Endodermal cell (in vitro differentiated cells): Measurements from ENCODE around the gene SOX13. TPM values are rescaled to one million over a fixed set of nuclear protein-coding genes. Genes with fewer than 3 reads are reported as not detected.

ENCODE experiments used
- DNase-seq: peaks from one replicate; pipeline ENCODE4 v3.0.0-alpha.2; 2017
- H3K27ac ChIP-seq: 2 replicates; pipeline ENCODE4 v1.5.1; 2013; ENCODE audit warnings: mild to moderate bottlenecking, low read depth, low read length, moderate library complexity
- H3K27me3 ChIP-seq: 2 replicates; pipeline ENCODE4 v1.6.1; 2013; ENCODE audit warnings: mild to moderate bottlenecking, low read length, moderate library complexity; ENCODE audit not compliant: insufficient read depth, control insufficient read depth, poor library complexity, severe bottlenecking
- H3K36me3 ChIP-seq: 2 replicates; pipeline ENCODE4 v1.7.0; 2013; ENCODE audit warnings: mild to moderate bottlenecking, low read length, moderate library complexity; ENCODE audit not compliant: control insufficient read depth, insufficient read depth
- H3K4me1 ChIP-seq: one replicate; pipeline ENCODE4 v1.7.0; 2013; ENCODE audit warnings: low read length; ENCODE audit not compliant: control insufficient read depth, insufficient read depth
- H3K4me3 ChIP-seq: 2 replicates; pipeline ENCODE4 v1.5.1; 2013; ENCODE audit warnings: mild to moderate bottlenecking, low read length, moderate library complexity
- H3K9ac ChIP-seq: 2 replicates; pipeline ENCODE4 v1.6.1; 2013; ENCODE audit warnings: mild to moderate bottlenecking, low read length, moderate library complexity; ENCODE audit not compliant: poor library complexity, severe bottlenecking; ENCODE audit errors: extremely low read depth
- H3K9me3 ChIP-seq: 2 replicates; pipeline ENCODE4 v1.6.1; 2013; ENCODE audit warnings: mild to moderate bottlenecking, low read length, moderate library complexity; ENCODE audit not compliant: control insufficient read depth
- H3K27ac Mint-ChIP-seq: 2 replicates; pipeline ENCODE4 v1.8.0; 2020; ENCODE audit warnings: mixed read lengths
- H3K27me3 Mint-ChIP-seq: 2 replicates; pipeline ENCODE4 v1.8.0; 2021; ENCODE audit warnings: mild to moderate bottlenecking, mixed read lengths; ENCODE audit not compliant: insufficient read depth
- H3K36me3 Mint-ChIP-seq: 2 replicates; pipeline ENCODE4 v1.8.0; 2020; ENCODE audit warnings: low read depth, mixed read lengths
- H3K4me1 Mint-ChIP-seq: 2 replicates; pipeline ENCODE4 v1.8.0; 2020; ENCODE audit warnings: mixed read lengths
- H3K4me3 Mint-ChIP-seq: 2 replicates; pipeline ENCODE4 v1.8.0; 2020; ENCODE audit warnings: mild to moderate bottlenecking, moderate library complexity, mixed read lengths
- H3K9me3 Mint-ChIP-seq: 2 replicates; pipeline ENCODE4 v1.8.0; 2020; ENCODE audit warnings: mild to moderate bottlenecking, mixed read lengths
- WGBS, 2 experiments: methylation state at CpG; one replicate each; pipeline versions ENCODE4 v1.1.5 to v1.1.7; 2013; ENCODE audit warnings: missing lambda C conversion rate in 2 of 2, mixed read lengths in 1 of 2; ENCODE audit not compliant: insufficient coverage in 1 of 2, insufficient read length in 1 of 2; 5-methylcytosine and 5-hydroxymethylcytosine counted together
- total RNA-seq, 2 donors: library from RNA; stranded (reverse); fragmentation: NEBNext Ultra II Directional in 1 of 2; extraction: Animal tissue kit (Norgen Biotek cat#: 25700) in 1 of 2; gene quantifications; 2 replicates in 1 of 2; 3 replicates in 1 of 2; pipeline ENCODE4 v1.2.1, GENCODE V29; 2021
- TF ChIP-seq, protein P1 (sequence below): fragments of 200-600 bp; sonication (generic); conservative IDR thresholded peaks from 2 replicates; pipeline ENCODE4 v1.5.0; 2021; ENCODE audit warnings: antibody characterized with exemption, mild to moderate bottlenecking

The SOX13 gene
- total RNA-seq, 2 donors from 2014 or later = 75.3 to 85.3 TPM

DNA sequence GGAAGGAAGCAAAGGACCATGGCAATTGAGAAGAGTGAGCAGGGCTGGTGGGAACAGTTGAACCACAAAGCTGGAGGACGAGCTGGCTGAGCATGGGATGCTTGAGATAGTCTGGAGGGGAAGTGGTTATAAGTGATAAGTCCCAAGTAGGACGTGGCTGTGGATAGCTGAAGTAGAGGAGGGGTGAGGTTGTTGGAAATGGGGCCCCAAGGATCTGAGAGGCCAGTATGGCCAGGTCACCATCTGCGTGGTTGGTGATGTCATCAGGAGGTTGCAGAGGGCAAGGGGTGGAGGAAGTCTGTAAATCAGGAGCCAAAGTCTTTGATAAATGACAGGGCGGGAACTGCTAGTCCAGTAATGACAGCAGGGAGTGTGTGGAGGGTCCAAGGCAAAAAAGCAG is 104.2 kb downstream of the SOX13 start:
- Histone ChIP-seq H3K4me3 (no peak overlapping the region), H3K36me3 (no peaks in the 10 kb centered on the region), H3K9me3 (peaks cover 9% of the 10 kb centered on the region), H3K27ac (no peak overlapping the region), H3K27me3 (peaks cover 44% of the 10 kb centered on the region), H3K9ac (no peak overlapping the region), H3K4me1 (no peaks in the 10 kb centered on the region)
- Mint-ChIP-seq H3K36me3 (no peaks in the 10 kb centered on the region), H3K27me3 (peaks cover 22% of the 10 kb centered on the region), H3K4me1 (no peaks in the 10 kb centered on the region), H3K9me3 (peaks cover 27% of the 10 kb centered on the region), H3K27ac (no peak overlapping the region), H3K4me3 (no peak overlapping the region)
- TF ChIP-seq, protein P1, sequence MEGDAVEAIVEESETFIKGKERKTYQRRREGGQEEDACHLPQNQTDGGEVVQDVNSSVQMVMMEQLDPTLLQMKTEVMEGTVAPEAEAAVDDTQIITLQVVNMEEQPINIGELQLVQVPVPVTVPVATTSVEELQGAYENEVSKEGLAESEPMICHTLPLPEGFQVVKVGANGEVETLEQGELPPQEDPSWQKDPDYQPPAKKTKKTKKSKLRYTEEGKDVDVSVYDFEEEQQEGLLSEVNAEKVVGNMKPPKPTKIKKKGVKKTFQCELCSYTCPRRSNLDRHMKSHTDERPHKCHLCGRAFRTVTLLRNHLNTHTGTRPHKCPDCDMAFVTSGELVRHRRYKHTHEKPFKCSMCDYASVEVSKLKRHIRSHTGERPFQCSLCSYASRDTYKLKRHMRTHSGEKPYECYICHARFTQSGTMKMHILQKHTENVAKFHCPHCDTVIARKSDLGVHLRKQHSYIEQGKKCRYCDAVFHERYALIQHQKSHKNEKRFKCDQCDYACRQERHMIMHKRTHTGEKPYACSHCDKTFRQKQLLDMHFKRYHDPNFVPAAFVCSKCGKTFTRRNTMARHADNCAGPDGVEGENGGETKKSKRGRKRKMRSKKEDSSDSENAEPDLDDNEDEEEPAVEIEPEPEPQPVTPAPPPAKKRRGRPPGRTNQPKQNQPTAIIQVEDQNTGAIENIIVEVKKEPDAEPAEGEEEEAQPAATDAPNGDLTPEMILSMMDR = no peak
- WGBS, 2 experiments = 71 to 83% methylated on average over 4 of the region's 4 CpGs
- DNase-seq = no peak

Other genes starting within 250 kb of the SOX13 start
- gene SNRPE, start 211.5 kb upstream of the SOX13 start, total RNA-seq = 100 to 1,000 TPM; 273 to 498 TPM
- gene ETNK2, start 78.9 kb downstream of the SOX13 start, total RNA-seq = 10 to 100 TPM; 16.7 to 24.4 TPM
- gene REN, start 93.2 kb downstream of the SOX13 start, total RNA-seq = not detected
- not detected for gene KISS1, start 123.4 kb downstream of the SOX13 start, total RNA-seq
- gene GOLT1A, start 140.9 kb downstream of the SOX13 start, total RNA-seq = 1 to 10 TPM; 1.8 to 6.2 TPM